Vagina (tissue), 2 donors: ENCODE results near the gene OBSL1.

Source experiments
- CTCF ChIP-seq, 3 experiments: fragments of 450-650 bp in 2 of 3; fragments of 200-600 bp in 1 of 3; sonication (generic) in 1 of 3; IDR thresholded peaks; one replicate each; pipeline ENCODE4 v1.5.1; 2017 to 2019; ENCODE audit warnings: antibody characterized with exemption in 3 of 3, mild to moderate bottlenecking in 2 of 3, moderate library complexity in 2 of 3
- POLR2A ChIP-seq, 2 donors: fragments of 450-650 bp; IDR thresholded peaks; one replicate each; pipeline ENCODE4 v1.6.1; 2017; ENCODE audit warnings: antibody characterized with exemption in 2 of 2, mild to moderate bottlenecking in 2 of 2, moderate library complexity in 2 of 2
- POLR2AphosphoS5 ChIP-seq, 2 donors: sonication (generic); formaldehyde crosslinking; IDR thresholded peaks; one replicate each; pipeline ENCODE4 v1.9.0; 2017; ENCODE audit warnings: antibody characterized with exemption in 2 of 2, mild to moderate bottlenecking in 2 of 2, low read depth in 1 of 2; ENCODE audit not compliant: insufficient read depth in 1 of 2

- TF ChIP-seq CTCF (IDR thresholded peaks at IDR 0.05): no peak
- TF ChIP-seq POLR2AphosphoS5 (IDR thresholded peaks at IDR 0.05; ENCODE audit: insufficient read depth in 1 of 2, low read depth in 1 of 2): no peak
- no peak for TF ChIP-seq POLR2A (IDR thresholded peaks at IDR 0.05)
Observed at GRCh38 chr2:219569041-219569440, 2.3 kb downstream of the OBSL1 start.
